ENCODE measurements around the gene CCNL2.
"Not testable (repeated sequence)": the region's sequence is repeated elsewhere in the genome, so short reads cannot be mapped to it uniquely, and the experiment has no call there.

Gene CCNL2

GRCh38 chr1:1419363-1419812, 20.3 kb upstream of the CCNL2 start:
- DNase-seq, result no peak

- DNase-seq, result no peak
Measured at GRCh38 chr1:1418464-1419362, 19.6 kb upstream of the CCNL2 start.

GRCh38 chr1:1417825-1418463, 18.8 kb upstream of the CCNL2 start:
- not testable (repeated sequence) for DNase-seq

- DNase-seq, result not testable (repeated sequence)
Measured at GRCh38 chr1:1417396-1417795, 18.3 kb upstream of the CCNL2 start.

GRCh38 chr1:1415751-1416150, 16.6 kb upstream of the CCNL2 start:
- DNase-seq, result no peak

GRCh38 chr1:1412311-1412902, 13.3 kb upstream of the CCNL2 start:
- DNase-seq, result peak; percentile 30

GRCh38 chr1:1411626-1412025, 12.5 kb upstream of the CCNL2 start:
- no peak for DNase-seq

GRCh38 chr1:1410238-1410637, 11.1 kb upstream of the CCNL2 start:
- not testable (repeated sequence) for DNase-seq

GRCh38 chr1:1407636-1408318, 8.6 kb upstream of the CCNL2 start:
- peak; percentile 42 for DNase-seq

GRCh38 chr1:1406821-1407635, 7.9 kb upstream of the CCNL2 start, which contains the start of gene MRPL20:
Gene MRPL20 (minus strand): TSS chr1:1407293. CDS start chr1:1407217, 76 bp downstream.
- DNase-seq, result peak; percentile 97

GRCh38 chr1:1406101-1406820, 7.1 kb upstream of the CCNL2 start:
- peak; percentile 47 for DNase-seq

GRCh38 chr1:1403653-1404052, 4.5 kb upstream of the CCNL2 start:
- DNase-seq, result no peak

- not testable (repeated sequence) for DNase-seq
Measured at GRCh38 chr1:1402901-1403392, 3.8 kb upstream of the CCNL2 start.

- DNase-seq, result peak; percentile 62
Measured at GRCh38 chr1:1402072-1402900, 3.2 kb upstream of the CCNL2 start.

- no peak for DNase-seq
Measured at GRCh38 chr1:1401457-1402010, 2.4 kb upstream of the CCNL2 start.

- no peak for DNase-seq
Measured at GRCh38 chr1:1400576-1401456, 1.7 kb upstream of the CCNL2 start.

- DNase-seq, result peak; percentile 46
Measured at GRCh38 chr1:1399872-1400575, 889 bp upstream of the CCNL2 start.

- DNase-seq, result no peak
Measured at GRCh38 chr1:1398677-1399186, 403 bp downstream of the CCNL2 start.
